Iris pigment epithelial cell (primary cell): Measurements from ENCODE around the gene SIPA1L3.
A peak's percentile ranks its signal among the peaks of the same experiment; 100 is the strongest.

Experiments
- DNase-seq: peaks from one replicate; pipeline ENCODE4 v3.0.0-alpha.2; 2011; ENCODE audit warnings: low read depth

SIPA1L3 gene

DNA sequence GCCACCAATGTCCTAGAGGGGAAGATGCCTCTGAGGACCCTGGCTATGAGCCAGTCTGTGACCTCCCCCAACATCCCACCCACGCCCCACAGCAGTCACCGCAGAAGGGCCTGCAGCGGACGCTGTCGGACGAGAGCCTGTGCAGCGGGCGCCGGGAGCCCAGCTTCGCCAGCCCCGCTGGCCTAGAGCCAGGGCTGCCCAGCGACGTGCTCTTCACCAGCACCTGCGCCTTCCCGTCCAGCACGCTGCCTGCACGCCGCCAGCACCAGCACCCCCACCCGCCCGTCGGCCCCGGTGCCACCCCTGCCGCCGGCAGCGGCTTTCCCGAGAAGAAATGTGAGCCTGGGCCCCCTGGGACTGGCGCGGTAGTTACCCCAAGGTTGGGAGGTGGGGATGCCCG, 286.4 kb downstream of the SIPA1L3 start:
- DNase-seq = no peak

DNA sequence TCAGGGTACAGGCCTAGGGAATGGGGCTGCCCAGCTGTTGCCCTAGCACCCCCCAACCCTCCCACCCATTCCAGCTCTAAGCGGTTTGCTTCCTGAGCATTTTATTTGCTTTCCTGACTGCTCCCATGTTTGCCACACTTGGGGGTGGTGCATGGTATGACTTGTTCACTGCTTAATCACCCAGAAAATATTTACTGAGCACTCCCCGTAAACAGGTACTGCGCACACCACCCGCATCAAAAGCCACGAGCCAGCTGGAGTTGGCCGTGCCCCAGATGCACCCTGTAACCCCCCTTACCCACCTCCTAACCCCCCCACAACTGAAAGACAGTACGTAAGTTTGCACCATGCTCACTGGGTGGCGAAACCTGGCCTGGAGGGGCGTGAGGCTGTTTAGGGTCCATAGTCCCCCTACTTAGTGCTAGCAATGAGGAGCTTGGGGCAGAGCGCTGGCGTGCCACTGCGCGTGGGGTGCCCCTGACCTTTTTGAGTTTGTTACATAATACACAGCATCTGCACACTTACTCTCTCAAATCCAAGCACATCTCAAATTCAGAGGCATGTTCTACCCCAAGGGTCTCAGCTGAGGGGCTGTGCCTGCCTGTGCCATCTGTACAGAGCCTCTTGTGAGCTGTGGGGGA, 287.2 kb downstream of the SIPA1L3 start:
- DNase-seq = no peak

DNA sequence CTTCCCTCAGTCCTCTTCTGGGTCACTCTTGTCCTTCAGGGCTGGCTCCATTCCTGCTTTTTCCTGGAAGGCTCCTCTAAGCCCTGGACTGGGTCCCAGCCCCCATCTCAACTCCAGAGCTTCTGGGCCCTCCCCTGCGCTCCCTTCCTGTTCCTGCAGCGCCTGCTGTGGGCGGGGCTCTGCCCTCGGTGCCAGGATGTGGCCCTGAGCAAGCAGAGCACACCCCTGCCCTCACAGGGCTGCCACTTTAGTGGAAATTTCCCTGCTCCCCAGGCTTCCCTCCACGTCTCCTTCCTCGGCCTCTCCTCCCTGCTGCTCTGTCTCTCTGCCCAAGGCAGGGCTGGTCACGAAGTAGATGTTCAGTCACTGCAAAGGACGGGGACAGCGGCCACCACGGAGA, 288.2 kb downstream of the SIPA1L3 start:
- no peak for DNase-seq

DNA sequence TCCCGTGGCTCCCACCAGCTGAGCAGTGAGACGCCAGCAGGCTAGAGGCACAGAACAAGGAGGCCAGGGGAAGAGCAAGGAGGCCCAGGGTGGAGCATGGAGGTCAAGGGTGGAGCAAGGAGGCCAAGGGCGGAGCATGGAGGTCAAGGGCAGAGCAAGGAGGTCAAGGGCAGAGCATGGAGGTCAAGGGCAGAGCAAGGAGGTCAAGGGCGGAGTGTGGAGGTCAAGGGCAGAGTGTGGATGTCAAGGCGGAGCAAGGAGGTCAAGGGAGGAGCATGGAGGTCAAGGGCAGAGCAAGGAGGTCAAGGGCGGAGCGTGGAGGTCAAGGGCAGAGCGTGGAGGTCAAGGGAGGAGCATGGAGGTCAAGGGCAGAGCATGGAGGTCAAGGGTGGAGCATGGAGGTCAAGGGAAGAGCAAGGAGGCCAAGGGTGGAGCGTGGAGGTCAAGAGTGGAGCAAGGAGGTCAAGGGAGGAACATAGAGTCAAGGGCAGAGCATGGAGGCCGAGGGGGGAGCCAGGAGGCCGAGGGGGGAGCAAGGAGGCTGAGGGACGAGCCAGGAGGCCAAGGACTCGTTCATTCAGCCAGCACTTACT, 289.3 kb downstream of the SIPA1L3 start:
- no peak for DNase-seq

DNA sequence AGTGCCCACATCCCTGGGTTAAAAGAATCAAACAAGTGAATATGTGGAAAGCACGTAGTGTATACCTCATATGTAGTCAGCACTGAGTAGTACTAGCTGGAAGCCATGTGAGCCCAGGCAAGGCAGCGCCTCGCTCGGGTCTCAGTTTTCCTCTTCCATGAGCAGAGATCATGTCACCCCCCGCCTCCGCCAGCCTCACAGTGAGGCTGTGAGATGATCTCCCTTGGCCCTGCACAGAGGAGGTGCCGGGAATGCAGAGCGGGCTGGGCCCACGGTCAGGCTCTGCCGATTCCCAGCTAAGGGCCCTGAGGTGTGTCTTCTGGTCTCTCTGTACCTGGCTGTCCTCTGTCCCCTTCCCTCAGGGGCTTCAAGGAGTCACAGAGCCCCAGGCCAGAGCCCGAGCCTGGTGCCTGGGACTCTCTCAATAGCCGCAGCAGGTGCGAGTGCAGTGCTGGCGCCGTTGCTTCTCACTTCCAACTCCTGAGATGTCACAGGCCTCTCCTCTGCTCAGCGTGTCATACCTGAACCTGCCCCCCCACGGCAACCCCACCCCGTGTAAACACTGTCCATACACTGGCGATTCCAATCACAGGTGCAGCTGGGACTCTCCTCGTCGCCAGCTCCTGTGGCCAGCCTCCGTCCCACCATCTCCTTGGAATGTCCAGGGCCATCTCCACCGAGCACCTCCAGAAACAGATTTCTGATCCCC, 290.1 kb downstream of the SIPA1L3 start:
- DNase-seq = no peak

DNA sequence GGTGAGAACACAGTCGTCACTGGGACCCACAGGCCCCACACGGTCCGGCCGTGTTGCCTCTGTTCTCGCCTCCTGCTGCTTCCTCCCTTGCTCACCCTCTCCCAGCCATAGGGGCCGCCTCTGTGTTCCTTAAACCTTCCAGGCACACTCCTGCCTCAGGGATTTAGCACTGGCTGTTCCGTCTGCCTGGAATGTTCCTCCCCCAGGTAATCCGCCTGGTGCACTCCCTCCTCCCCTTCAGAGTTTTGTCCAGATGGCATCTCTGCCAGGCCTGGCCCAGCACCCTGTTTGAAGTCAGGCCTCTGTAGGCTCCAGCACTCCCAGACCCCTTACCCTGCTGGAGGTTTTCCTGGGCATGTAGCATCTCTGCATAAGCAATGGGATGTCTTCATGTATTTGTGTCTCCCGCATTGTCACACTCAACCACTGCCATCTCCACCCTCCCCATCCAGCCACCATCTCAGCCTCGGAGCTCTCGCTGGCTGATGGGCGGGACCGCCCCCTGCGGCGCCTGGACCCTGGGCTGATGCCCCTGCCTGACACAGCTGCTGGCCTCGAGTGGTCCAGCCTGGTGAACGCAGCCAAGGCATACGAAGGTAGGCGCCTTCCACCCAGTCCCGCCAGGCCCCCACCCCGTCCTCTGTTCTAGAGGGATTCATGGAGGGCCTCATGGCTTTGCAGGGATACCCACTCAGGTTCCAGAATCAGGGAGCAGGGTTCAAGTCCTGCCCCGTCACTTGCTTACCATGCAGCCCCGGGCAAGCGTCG, 291.1 kb downstream of the SIPA1L3 start:
- no peak for DNase-seq

DNA sequence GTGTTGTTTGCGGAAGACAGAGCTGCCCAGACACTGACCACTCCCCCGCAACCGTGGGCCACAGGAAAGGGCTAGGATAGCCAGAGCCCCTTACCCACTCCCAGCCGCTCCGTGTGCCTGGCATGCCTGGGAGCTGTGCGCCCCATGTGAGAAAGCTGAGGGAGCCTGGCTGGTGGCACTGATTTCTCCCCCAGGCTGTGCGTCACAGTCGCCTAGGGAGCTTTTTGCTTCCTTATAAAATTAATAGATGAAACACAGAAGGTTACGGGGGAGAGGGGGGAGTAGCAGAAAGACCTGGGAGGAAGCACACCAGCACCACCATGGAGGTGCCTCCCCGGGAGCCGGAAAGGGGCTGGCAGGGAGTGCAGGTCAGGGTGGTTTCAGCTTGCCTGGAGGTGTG, 292.3 kb downstream of the SIPA1L3 start:
- no peak for DNase-seq

DNA sequence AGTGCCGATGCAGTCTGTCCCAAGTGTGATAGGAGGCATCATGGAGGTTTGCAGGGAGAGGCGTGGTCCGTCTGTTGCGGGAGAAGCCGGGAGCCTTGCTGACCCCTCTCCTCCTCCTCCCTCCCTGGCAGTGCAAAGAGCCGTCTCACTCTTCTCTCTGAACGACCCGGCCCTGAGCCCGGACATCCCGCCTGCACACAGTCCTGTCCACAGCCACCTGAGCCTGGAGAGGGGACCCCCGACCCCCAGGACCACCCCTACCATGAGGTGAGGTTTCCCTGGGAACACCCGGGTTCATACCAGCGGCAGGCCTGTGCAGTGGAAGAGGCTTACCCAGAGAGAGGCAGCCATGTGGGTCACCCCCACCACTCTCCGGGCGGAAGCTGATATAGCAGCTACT, 294.7 kb downstream of the SIPA1L3 start:
- DNase-seq = no peak

DNA sequence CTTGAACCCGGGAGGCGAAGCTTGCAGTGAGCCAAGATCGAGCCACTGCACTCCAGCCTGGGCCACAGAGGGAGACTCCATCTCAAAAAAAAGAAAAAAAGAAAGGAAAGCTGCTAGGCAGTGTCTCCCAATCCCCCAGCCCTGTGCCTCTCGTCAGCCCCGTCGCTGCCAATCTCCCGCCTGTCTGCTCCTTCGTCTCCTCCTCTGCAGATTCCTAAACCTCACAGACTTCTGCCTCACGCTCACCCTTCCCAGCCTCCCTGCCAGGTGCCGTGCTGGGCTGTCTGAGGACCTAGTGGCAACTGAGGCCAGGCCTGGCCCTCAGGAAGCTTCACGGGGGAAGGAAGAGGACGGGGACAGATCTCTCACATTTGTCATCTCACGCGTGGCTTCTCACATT, 295.5 kb downstream of the SIPA1L3 start:
- DNase-seq = no peak

DNA sequence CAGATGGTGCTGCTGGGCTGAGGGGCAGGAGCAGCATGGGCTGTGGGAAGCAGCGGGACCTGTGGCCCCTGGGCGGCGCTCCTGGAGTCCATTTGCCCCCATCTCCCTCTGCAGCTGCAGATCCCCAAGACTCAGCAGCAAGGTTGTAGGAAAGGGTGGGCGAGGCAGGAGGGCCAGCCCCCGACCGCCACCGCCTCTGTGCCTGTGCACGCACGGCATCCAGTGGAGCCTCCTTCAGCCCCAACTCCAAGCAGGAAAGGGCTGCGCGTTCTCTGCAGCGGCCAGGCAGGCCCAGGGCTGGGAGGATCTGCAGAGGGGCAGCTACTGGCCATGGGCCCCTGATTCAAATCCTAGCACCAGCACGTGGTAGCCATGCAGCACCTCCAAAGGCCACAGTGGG, 296.2 kb downstream of the SIPA1L3 start:
- no peak for DNase-seq

DNA sequence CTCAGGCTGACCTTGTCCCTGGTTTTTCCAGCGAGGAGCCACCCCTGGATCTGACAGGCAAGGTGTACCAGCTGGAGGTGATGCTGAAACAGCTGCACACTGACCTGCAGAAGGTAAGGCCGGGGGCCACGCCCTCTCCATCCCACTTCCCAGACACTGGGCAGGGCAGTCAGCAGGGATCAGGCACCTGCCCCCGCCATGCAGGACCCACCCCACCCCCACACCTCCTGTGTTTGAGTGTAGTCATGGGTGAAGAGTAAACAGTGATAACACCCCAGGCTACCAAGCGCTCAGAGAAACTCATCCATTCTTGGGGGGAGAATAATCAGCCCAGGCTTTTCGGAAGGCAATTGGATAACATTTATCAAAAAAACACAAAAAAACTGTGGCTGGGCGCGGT, 297.1 kb downstream of the SIPA1L3 start:
- no peak for DNase-seq

DNA sequence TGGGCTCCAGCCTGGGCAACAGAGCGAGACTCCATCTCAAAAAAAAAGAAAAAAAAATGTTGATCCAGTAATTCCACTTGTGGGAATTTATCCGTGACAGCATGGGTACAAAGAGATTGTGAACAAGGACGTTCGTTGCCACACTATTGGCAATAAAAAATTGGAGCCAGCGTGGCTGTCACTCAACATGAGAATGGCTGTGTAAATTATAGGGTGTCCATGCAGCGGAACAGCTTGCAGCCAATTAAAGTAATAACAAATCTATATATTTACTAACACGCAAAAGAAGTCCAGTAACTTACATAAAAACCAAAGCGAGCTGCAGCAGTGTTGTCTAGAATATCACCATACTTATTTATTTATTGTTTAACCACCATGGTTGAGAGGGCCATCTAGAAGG, 297.7 kb downstream of the SIPA1L3 start:
- no peak for DNase-seq

DNA sequence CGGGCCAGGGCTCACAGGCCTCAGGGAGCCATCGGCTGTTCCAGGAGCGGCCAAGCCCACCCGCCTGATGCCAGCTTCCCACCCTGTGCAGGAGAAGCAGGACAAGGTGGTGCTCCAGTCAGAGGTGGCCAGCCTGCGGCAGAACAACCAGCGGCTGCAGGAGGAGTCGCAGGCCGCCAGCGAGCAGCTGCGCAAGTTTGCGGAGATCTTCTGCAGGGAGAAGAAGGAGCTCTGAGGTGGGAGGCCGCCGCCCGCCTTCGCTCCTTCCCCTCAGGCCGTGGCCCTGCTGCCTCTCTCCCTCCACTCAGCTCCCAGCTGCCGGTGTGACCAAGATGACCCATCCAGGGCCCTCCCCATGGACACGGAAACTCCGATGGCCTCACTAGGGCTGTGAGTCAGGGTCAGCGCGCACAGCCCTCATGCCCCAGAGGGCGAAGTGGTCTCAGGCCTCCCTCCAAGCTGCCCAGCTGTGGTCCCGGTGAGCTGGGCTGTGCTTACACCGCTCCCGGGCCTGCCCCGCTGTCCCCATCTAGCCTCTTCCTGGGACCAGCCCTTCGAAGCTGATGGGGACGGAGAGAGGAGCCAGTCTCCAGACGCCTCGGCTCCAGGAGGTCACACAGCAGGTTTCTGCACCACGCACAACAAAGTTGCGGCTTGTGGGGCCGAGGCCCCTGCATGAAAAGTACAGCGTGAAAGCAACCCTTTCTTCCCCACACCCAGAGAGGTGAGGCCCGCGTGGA, 299.2 kb downstream of the SIPA1L3 start:
- DNase-seq = no peak

DNA sequence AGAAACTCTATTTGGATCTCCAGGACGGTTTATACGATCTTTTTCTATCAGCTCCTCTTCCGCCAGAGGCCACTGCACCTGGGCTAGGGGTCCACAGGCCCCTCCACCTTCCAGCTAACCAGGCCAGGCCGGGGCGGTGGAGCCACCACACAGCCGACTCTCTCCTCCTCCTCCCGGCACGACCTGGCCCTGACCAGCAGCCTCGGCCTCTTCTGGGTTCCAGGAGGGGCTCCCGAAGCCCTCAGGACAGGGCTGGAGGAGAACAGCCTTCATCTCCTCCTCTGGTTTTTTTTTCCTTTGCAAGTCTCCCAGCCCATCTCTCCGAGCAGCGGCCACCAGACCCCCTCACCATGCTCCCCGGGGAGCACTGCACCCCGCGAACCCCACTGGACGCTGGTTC, 299.9 kb downstream of the SIPA1L3 start:
- no peak for DNase-seq

DNA sequence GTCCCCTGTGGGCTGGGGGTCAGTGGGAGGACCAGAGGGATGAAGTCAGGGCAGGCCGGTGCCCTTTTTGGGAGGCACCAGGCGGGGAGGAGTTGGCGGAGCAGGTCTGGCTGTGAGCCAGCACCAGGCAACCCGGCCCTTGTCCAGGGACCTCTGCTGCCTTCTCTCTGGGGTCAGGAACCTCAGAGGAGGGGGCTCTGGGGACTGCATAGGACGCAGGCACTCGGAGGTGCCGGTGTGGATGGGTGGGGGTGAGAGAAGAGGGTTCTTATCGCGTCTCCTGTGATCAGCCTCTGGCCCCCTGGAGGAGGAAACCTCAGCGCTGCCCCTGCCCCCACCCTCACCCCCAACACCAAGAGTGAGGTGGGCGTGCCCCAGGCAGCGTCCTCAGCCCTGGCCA, 300.5 kb downstream of the SIPA1L3 start:
- DNase-seq = no peak

DNA sequence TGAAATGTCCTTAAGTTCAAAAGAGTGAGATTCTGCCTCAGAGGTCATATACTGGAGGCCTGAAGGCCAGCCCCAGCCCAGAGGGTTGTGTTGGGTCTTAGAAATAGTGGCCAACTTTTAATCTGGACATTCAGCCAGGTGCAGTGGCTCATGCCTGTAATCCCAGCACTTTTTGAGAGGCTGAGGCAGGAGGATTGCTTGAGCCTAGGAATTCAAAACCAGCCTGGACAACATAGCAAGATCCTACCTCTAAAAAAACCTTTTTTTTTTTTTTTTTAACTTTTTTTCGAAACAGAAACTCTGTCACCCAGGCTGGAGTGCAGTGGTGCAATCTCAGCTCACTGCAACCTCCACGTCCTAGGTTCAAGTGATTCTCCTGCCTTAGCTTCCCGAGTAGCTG, 301.6 kb downstream of the SIPA1L3 start:
- DNase-seq = no peak

DNA sequence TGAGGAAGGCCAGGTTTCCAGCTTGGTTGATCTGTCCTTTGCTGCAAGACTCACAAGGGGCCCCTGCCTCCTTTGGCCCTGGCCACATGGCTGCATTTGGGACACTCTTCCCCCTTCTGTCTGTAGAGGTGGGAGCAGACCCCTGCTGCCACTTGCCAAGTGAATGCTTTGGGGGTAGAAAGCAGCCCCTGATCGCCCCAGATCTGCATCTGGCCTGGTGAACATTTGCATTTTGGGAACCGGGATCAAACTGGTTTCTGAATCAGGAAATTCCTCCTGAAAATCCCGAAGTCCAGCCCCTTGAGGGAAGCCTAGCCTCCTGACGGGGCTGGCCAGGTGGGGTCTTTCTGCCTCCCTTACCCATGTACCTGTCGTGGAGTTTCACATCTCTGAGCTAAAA, 302.1 kb downstream of the SIPA1L3 start:
- no peak for DNase-seq

DNA sequence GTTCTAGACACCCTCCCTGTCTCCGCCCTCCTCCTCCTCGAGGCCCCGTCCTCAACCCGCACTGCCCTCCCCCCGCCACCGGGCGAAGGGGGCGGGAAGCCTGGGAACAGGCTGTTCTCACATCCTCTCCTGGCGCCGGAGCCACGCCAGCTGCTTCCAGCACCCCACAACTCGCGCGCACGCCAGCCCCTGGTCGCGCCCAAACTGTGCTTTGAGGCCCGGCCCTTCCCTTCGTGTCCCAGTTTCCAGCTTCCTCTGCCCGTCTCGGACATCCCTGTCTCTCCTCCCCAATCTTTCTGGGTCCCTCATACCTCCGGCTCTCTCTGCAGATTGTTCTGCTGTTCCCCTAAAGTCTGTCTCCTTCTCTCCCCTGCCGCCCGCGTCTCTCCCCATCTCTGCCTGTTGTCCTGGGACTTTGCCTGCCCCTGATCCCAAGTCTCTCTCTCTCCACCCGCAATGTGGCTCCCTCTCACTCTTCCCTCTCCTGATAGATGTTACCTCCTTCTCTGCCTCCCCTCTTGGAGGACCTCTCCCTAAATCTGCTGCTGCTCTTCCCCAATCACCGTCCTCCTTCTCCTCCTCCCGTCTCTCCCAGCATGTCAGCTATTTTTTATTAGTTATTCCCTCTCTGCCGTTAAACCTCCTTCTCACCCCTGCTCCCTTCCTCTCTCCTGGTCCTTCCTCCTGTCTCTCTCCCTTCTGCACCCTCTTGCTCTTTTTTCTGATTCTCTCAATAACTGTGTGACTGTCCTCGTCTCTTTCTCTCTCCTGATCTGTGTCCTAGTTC, 302.9 kb downstream of the SIPA1L3 start:
- DNase-seq = peak; percentile 37

DNA sequence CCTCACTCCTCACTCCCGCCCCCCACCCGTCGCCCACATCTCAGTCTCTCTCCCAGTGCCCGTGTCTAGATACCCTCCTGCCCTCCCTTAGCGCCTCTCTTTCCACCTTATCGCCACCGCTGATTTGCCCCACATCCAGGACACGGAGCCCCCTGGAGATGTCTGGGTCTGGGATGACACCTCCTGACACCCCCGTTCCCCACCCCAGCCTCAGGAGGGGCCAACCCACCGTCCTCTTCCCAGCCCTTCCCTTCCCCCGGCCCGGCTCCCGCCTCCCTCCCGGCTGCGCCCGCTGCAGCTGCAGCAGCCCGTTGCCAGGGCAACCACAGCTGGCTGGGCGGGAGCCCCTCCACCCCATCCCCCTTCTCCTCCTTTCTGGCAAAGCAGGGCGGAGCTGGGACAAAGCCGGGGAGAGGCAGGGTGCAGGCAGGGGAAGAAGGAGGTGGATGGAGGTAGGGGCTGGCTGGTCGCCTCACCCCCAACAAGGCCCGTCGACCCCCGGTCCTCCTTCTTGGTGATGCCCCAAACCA, 303.5 kb downstream of the SIPA1L3 start:
- no peak for DNase-seq

DNA sequence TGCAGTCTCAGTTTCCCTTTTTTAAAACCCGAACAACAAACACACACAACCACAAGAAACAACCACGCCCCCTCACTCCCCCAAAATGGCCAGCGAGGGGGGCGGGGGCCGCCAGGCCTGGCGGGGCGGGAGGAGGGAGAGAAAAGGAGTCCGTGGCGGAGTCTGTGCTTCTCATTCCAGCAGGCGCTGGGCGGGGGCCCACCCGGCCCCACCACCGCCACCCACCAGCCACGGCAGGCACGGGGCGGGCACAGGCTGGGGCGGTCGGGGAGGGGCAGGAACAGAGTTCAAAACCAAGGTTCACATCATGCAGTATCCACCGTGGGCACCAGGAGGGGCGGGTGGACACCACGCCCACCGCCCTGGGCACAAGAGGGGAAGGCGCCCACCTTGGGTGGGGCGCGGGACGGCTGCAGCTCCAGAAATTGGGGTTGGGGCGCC, 304.2 kb downstream of the SIPA1L3 start:
- DNase-seq = no peak

DNA sequence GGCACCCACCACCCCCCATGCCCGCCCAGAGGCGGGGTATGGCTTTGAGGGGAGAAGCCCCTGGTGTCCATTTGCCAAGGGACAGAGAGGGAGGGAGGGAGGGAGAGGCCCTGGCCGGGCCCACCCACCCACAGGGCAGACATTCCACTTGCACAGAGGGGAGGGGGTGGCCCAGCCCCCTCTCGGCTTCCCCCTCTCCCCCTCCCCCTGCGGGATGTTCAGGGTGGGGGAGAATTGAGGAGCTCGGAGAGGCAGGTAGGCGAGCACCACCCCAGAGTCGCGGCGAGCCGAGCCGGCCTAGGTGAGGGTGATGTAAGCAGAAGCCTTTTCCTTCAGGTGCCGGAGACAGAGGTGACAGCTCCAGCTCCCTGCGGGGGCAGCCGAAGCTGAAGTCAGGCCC, 304.8 kb downstream of the SIPA1L3 start:
- no peak for DNase-seq
